Duodenal mucosa (tissue), 2 donors: ENCODE measurements around the gene WNT1.
A peak's percentile ranks its signal among the peaks of the same experiment; 100 is the strongest.

Experiments
- H3K27ac ChIP-seq: one replicate; pipeline ENCODE4 v1.7.0; 2013; ENCODE audit warnings: low read depth, low read length
- H3K27me3 ChIP-seq, 2 donors: one replicate each; pipeline ENCODE4 v1.7.0; 2013; ENCODE audit warnings: low read length in 2 of 2, control low read depth in 1 of 2; ENCODE audit not compliant: insufficient read depth in 2 of 2, control insufficient read depth in 1 of 2
- H3K36me3 ChIP-seq, 2 donors: one replicate each; pipeline ENCODE4 v1.7.0; 2013; ENCODE audit warnings: low read length in 2 of 2, control low read depth in 1 of 2; ENCODE audit not compliant: insufficient read depth in 2 of 2, control insufficient read depth in 1 of 2
- H3K4me1 ChIP-seq, 2 donors: one replicate each; pipeline ENCODE4 v1.7.0; 2013; ENCODE audit warnings: low read length in 2 of 2, control low read depth in 1 of 2; ENCODE audit not compliant: insufficient read depth in 2 of 2, control insufficient read depth in 1 of 2
- H3K4me3 ChIP-seq, 2 donors: one replicate each; pipeline ENCODE4 v1.7.0; 2013; ENCODE audit warnings: low read length in 2 of 2, low read depth in 1 of 2
- H3K9ac ChIP-seq, 2 donors: one replicate each; pipeline ENCODE4 v1.7.0; 2013; ENCODE audit warnings: low read length in 2 of 2, low read depth in 1 of 2
- H3K9me3 ChIP-seq, 2 donors: one replicate each; pipeline ENCODE4 v1.7.0; 2013; ENCODE audit warnings: low read length in 2 of 2, control low read depth in 1 of 2; ENCODE audit not compliant: control insufficient read depth in 1 of 2

The WNT1 gene

DNA sequence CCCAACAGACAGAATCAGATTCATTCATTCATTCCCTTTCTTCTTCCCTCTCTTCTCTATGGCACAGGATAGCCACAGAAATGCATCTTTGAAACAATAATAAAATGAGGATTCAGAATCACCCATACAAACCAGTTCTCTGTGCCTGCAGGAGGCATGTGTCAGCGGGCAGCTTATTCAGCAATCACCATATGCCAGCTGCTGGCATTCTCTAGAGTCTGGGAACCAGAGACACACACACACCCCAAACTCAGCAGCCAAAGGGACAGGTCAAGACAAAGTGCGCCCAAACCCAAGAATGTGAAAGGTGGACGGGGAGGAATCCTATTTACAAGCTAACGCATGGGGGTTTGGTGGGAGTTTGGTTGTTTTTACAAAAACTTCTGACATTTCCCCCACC is 34.9 kb upstream of the WNT1 start:
- Histone ChIP-seq H3K36me3 (peaks cover 17 to 41% of the 10 kb centered on the region in 2 donors), H3K9ac (no peak overlapping the region), H3K27me3 (no peaks in the 10 kb centered on the region), H3K9me3 (no peaks in the 10 kb centered on the region), H3K4me3 (no peak overlapping the region), H3K4me1 (peaks cover 6 to 12% of the 10 kb centered on the region in 2 donors), H3K27ac (no peak overlapping the region)

DNA sequence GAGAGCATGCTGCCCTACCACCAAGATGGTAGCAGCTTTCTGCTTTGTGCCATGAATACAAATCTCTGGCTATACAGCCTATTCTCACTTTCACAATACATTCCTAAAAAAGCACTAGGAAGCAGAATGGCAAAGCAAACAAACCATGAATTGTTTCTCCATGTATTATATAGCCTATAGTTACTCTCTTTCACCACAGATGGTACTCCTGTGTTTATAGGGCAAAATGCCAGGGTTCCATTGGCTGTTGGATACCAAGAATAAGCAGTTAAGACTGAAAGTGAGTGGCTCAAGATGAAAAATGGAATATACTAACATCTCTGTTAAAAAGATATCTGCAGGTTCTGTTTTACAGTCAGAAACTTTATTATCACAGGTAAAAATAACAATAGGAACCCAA is 31.9 kb upstream of the WNT1 start:
- Histone ChIP-seq H3K9me3 (no peaks in the 10 kb centered on the region), H3K36me3 (peaks cover 2 to 12% of the 10 kb centered on the region in 2 donors), H3K27me3 (no peaks in the 10 kb centered on the region), H3K27ac (no peak overlapping the region), H3K9ac (no peak overlapping the region), H3K4me1 (peaks cover 6 to 12% of the 10 kb centered on the region in 2 donors), H3K4me3 (no peak overlapping the region)

DNA sequence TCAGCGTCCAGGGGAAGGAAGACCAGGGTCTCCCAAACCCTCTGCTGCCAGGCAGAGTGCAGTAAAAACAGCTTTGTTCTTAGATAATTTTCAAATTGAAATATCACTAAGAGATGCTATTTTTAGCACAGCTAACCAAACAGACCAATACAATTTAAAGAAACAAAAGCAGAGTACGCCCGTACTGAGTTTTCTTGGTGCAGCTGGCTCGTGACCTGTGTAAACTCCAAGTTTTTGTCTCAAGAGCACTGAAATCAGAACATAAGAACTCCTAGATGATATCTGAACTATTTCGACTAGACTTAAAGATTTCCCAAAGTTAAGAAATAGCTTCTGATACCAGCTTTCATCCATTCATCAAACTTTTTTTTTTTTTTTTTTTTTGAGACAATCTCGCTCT is 31.2 kb upstream of the WNT1 start:
- H3K36me3 ChIP-seq = peaks cover 1 to 6% of the 10 kb centered on the region in 2 donors
- no peak overlapping the region for H3K27ac ChIP-seq
- H3K27me3 ChIP-seq = no peaks in the 10 kb centered on the region

DNA sequence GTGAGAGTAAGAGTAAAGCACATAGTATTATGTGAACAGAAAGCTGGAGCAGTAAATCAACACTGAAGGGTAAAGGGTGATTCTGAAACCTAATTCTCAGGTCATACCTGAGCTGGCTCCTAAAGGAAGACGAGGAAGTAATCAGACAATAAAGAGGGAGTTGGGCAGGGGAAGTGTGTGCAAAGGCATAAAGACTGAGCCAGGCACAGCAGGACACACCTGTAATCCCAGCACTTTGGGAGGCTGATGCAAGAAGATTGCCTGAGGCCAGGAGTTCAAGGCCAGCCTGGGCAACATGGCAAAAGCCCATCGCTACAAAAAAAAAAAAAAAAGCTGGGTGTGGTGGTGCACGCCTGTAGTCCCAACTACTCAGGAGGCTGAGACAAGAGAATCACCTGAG is 30.4 kb upstream of the WNT1 start:
- H3K36me3 ChIP-seq = peaks cover 2 to 4% of the 10 kb centered on the region in 2 donors
- no peaks in the 10 kb centered on the region for H3K9me3 ChIP-seq
- H3K4me3 ChIP-seq = no peak overlapping the region
- H3K4me1 ChIP-seq = peaks cover 6 to 12% of the 10 kb centered on the region in 2 donors
- no peak overlapping the region for H3K9ac ChIP-seq
- no peak overlapping the region for H3K27ac ChIP-seq
- H3K27me3 ChIP-seq = no peaks in the 10 kb centered on the region

More for the DNA sequence above, 31.2 kb upstream of the WNT1 start:
- no peak overlapping the region for H3K4me3 ChIP-seq
- no peaks in the 10 kb centered on the region for H3K9me3 ChIP-seq
- H3K9ac ChIP-seq = no peak overlapping the region
- peaks cover 6 to 12% of the 10 kb centered on the region in 2 donors for H3K4me1 ChIP-seq

DNA sequence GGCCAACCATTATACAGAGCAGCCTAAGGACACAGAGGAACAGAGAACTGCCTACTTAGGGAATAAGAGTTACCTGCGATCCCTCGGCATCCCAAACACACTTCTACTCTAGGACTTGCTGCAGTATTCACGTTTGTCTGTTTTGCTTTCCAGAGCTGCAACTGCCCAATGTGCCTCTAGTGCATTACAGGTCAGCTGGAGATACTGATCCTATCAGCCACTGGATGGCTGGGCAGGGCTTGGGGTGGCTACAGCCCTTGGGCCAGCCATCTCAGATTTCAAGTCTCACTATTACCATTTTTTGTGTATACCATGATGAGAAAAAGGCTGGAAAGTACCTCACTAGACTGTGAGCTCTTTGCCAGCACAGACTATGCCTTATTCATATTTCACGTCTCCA is 25.4 kb upstream of the WNT1 start:
- Histone ChIP-seq H3K4me3 (no peak overlapping the region), H3K36me3 (peaks cover 2 to 7% of the 10 kb centered on the region in 2 donors), H3K9ac (no peak overlapping the region), H3K4me1 (peaks cover 15 to 17% of the 10 kb centered on the region in 2 donors), H3K27me3 (no peaks in the 10 kb centered on the region), H3K27ac (no peak overlapping the region), H3K9me3 (no peaks in the 10 kb centered on the region)

DNA sequence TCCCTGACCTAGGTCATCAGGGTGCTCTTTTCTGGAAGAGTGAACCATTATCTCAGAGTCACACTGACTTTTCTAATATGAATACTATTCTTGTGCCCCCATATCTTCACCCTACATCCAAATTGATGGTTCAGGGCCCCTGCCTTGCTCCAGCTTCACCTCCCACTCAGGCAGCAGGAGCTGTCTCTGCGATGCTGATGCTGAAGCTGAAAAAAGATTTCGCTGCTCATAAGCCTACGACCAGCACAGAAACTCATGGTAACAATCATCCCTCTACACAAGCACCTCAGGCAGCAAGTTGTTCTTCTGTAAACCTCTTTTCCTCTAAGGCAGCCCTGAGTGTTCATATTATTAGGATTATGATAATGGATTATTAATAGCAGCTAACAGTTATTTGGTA is 24.1 kb upstream of the WNT1 start:
- no peaks in the 10 kb centered on the region for H3K9me3 ChIP-seq
- no peaks in the 10 kb centered on the region for H3K27me3 ChIP-seq
- H3K27ac ChIP-seq = no peak overlapping the region
- no peak overlapping the region for H3K9ac ChIP-seq
- no peak overlapping the region for H3K4me3 ChIP-seq
- H3K4me1 ChIP-seq = peaks cover 21% of the 10 kb centered on the region in 2 donors
- peaks cover 2 to 7% of the 10 kb centered on the region in 2 donors for H3K36me3 ChIP-seq

DNA sequence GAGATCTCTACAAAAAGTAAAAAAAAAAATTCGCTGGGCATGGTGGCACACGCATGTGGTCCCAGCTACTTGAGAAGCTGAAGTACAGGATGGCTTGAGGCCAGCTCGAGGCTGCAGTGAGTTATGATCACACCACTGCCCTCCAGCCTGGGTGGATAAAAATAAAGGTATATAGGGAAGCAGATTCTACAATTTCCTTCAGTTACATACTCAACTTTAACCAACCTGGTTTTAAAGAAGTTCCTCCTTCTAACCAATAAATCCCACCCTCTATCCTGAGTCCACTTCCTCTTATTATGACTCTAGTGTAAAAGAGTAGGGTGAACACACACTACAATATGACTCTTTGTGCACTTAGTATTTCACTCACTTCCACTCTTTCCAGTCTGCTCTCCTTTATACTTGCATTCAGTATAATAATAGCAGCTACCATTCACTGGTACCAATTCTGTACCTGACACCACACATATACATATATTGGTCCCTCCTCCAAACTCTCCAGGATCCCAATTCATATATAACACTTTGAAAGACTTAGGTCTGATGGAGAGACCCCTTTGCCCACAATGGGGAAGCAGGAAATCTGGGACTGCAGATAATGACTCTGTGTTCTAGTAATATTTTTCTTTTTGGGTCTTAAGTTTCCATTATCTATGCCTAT is 23.2 kb upstream of the WNT1 start:
- H3K27ac ChIP-seq = no peak overlapping the region
- H3K9me3 ChIP-seq = no peaks in the 10 kb centered on the region
- peaks cover 2 to 7% of the 10 kb centered on the region in 2 donors for H3K36me3 ChIP-seq
- H3K4me3 ChIP-seq = no peak overlapping the region
- H3K4me1 ChIP-seq = peaks cover 21% of the 10 kb centered on the region in 2 donors
- H3K27me3 ChIP-seq = no peaks in the 10 kb centered on the region
- no peak overlapping the region for H3K9ac ChIP-seq

DNA sequence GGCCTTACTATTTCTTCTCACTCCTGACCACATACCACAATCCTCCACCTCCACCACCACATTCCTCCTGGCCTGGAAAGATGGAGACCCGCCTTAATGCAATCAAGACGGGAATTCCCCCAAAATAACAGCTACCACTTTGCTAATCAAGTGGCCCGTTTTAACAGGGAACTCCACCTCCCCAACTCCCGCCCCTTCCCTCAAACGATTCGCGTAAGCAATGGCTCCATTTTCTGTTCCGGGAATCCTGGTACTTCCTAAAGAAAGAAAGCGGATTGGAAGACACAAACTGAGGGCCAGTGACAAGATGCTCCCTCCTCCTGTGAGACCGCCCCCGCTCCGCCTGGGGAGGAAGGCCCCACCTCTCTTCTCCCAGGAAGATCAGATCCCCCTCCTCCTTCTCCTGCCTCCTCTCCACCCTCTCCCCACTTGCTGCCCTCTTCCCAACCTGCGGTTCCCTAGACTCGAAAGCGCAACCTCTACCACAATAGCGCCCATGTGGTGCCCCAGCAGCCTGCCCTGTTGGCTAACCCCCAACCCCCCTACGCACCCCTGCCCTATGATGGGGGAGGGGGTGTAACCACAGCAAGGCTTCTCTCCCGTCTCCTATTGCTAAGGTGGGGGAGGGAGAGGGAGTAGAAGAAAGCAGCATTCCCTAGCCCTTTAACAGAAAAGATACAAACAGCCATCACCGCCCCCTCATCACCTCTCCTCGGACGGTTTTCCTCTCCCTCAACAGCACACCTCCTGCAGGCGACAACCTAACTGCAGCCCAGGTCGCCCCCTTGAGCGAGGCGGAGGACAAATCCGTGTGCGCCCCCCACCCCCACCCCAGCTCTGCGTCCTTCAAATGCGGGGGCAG is 21.6 kb upstream of the WNT1 start:
- Histone ChIP-seq H3K27me3 (no peaks in the 10 kb centered on the region), H3K27ac (peak overlapping the region; percentile 76), H3K36me3 (peaks cover 2 to 7% of the 10 kb centered on the region in 2 donors), H3K4me3 (peak overlapping the region; percentile 95 to 98), H3K9me3 (no peaks in the 10 kb centered on the region), H3K4me1 (peaks cover 21% of the 10 kb centered on the region in 2 donors), H3K9ac (peak overlapping the region; percentile 78 to 88)

DNA sequence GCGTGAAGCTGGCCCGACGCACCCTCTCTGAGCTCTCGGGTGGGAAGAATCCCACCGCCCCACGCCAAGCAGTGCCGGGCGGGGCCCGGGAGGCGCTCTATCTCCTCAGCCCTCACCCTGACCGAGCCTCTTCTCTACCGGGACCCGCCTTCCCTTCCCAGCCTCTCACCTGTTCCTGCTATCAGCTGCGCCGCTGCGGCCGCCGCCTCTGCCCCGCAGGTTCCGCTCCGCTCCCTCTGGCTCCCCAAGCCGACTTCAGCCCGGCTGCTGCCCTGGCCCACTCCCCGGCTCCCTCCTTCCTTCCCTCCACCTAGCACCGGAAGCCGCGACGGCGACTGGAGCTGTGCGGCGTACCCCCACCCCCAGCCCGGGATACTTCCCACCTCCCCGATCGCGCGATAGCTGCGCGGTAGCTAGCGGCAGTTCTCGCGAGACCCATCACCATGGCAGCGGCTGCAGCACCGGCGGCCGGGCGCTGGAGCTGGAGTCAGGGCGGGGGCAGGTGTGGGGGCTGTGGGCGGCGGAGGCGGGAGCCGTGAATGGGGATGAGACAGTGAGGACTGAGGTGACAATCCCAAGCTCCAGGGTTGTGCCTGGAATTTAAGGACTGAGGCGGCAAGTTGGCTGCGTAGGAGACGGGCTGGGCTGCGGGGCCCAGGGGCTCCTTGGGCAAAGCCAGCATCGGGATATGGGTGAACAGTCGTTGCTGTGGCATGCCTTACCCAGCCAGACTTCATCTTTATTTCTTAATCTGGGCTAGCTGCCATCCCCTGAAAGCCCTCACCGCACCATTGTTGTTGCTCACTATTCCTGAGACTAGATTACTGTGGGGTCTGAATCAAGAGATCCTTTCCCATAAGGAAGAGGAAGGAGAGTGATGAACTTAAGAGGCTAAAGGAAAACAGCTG is 20.7 kb upstream of the WNT1 start, which contains the start of gene ARF3:
Gene ARF3, minus strand, starts transcription at position 347 of the 908 bp plus-strand sequence. CDS start 16,392 bp downstream, outside the sequence.
- Histone ChIP-seq H3K9me3 (no peaks in the 10 kb centered on the region), H3K27ac (peak within 1 kb of the TSS; percentile 76), H3K36me3 (peaks cover 0 to 6% of the 10 kb centered on the region in 2 donors), H3K27me3 (no peaks in the 10 kb centered on the region), H3K9ac (peak within 1 kb of the TSS; percentile 78 to 88), H3K4me3 (peak within 1 kb of the TSS; percentile 95 to 98), H3K4me1 (peaks cover 21% of the 10 kb centered on the region in 2 donors)
